ENCODE data around the gene TIGD4.
A peak's percentile ranks its signal among the peaks of the same experiment; 100 is the strongest.
"Not testable (repeated sequence)": the region's sequence is repeated elsewhere in the genome, so short reads cannot be mapped to it uniquely, and the experiment has no call there.

The TIGD4 gene

DNA sequence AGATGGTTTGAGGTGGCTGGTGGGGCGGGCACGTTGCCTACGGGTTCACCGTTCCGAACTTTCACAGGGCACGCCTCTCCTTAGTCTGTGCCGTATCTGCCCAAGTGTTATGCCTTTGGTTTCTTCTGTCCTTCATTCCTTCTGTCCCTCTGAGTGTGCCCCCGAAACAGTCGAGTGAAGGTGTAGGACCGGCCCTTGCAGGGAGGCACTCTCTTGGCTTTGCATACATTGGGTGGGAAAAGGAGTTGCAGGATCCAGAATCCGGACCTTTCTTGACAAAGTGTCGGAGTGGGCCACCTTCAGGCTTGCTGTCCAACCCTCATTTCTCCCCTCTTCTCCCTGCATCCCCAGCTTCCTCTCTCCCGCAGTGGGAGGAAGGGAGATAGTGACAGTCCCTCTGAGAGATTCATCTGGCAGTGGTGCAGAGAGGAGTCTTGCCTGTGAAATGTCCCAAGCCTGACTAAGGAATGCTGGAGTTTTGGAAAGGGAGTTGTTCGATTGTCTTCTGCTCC lies 793 bp upstream of the TIGD4 start:
- DNase-seq: no peak

DNA sequence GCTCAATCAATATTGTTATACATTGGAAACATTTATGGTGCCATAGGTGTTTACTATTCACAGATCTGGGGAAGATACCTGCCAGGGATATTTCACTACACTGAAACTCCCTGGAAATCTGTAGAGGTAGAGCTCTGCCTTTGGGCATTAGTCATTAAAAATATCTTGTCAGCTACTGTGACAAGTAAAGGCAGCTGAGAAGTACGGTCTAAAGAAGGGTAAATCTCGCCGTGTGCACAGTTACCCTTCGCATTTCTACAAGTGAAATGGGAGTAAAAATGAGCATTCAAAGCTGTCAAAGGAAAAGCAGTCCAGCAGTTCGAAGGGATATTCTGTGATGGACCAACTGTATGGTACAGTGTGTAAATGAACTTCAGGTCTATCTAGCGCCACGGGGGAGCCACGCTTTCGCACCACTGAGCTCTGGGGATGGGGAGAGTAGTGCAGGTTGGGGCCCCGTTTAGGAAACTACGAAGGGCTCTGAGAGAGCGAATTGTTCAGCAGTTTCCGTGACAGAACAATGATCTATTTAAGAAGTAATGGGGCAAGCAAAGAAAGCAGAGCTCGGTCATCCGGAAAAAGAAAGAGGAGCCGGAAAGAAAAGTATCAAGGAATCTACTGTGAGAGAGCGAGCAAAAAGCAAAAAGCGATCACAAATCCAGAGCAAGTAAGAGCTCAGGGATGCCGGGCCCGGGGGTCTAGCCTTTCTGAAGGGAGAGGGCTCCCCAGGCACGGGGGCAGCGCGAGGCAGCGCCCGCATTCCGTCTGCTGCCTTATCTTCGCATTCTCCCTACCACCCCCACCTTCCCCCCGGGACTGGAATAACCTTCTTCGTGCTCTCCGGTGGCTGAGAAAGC lies 646 bp downstream of the TIGD4 start:
- DNase-seq: no peak

GRCh38 chr4:152777488-152777887 lies 2.0 kb downstream of the TIGD4 start:
- no peak for DNase-seq

DNA sequence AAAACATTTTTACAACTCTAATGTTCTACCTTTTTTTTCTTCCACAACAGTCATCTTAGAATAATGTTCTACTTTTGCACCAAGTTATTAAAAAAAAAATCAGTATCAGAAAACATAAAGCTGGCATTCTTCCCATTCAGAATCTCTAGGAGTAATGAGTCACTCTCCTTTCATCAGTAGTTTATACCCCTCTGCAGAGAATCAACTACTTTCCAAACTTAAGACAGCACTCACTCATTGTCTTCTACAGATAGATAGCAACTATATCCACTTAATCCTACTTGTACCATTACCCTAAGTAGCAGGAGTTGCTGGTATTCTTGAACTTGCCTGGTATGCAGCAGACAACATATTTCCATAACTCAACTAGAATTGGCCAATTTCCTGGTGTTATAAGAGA lies 3.2 kb downstream of the TIGD4 start:
- no peak for DNase-seq

DNA sequence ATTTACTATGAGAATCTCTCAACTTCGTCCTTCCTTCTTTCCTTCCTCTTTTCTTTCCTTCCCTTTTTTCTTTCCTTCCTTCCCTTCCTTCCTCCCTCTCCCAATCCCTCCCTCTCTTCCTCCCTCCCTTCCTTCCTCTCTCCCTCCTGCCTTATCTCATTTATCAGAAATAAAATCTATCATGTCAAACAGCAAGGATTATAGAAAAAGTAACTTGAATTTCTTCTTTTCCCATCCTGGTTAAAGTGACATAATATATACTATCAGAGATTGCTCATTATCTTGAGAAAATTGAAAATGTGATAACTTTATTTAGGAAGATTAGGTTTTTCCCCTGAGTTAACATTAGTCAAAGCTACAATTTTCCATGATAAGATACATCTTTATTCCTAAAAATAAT lies 5.6 kb downstream of the TIGD4 start:
- DNase-seq: no peak

DNA sequence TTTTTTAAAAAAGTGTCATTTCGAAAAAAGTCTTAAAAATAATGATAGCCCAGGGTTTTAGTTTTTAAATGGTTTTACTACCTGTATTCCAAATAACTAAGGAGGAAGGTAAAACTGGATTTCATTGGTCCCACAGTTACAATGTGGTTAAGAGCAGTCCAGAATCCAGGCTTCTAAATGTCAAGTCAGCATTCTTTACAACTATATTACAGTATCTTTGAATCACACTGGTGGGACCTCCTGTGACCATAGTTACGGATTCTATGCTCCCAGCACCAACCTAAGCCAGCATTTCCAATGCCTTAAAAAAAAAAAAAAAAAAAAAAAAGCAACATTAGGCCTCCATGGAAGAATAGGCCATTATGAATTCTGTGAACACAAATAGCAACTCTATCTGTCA lies 6.2 kb downstream of the TIGD4 start:
- DNase-seq: no peak

GRCh38 chr4:152771741-152772533 lies 7.6 kb downstream of the TIGD4 start:
- no peak for DNase-seq

DNA sequence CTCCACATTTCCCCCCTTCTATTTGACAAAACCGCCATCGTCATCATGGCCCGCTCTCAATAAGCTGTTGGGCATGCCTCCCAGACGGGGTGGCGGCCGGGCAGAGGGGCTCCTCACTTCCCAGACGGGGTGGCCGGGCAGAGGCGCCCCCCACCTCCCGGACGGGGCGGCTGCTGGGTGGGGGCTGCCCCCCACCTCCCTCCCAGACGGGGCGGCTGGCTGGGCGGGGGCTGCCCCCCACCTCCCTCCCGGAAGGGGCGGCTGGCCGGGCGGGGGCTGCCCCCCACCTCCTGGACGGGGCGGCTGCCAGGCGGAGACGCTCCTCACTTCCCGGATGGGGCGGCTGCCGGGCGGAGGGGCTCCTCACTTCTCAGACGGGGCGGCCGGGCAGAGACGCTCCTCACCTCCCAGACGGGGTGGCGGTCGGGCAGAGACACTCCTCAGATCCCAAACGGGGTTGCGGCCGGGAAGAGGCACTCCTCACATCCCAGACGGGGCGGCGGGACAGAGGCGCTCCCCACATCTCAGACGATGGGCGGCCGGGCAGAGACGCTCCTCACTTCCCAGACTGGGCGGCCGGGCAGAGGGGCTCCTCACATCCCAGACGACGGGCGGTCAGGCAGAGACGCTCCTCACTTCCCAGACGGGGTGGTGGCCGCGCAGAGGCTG lies 14.3 kb downstream of the TIGD4 start:
- DNase-seq: not testable (repeated sequence)

GRCh38 chr4:152763796-152764195 lies 15.7 kb downstream of the TIGD4 start:
- DNase-seq: no peak

DNA sequence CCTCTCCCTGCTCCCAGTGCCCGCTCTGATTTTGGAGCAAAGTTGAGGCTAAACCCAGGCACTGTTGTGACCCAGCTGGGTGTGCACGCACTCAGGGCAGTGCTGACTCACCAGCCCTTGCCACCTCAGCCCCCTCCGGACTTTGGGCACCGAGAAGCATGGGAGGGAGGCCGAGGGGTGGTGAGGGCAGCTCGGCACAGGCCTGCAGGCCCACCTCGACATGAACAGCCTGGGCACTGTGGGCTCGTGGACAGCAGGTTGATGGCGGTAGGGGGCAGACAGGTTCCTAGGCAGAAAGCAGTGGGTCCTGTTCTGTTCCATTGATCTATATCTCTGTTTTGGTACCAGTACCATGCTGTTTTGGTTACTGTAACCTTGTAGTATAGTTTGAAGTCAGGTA lies 30.9 kb downstream of the TIGD4 start:
- DNase-seq: no peak

DNA sequence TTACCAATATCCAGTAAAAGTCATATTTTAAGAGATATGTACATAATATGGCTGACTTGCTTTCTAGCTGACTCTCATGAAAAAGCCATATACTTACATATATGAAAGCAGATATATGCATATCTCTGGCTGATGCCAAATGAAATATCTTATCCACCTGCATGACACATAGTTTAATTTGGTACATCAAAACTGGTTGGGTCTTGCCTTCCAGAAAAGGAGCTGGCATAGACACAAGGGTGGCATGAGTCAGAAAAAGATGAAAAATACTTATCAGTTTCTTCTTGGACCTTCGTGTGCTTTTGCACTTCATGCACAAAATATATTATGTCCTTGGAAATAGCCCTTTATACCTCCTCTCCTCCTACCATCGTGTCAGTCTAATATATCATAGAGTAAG lies 32.1 kb downstream of the TIGD4 start:
- DNase-seq: no peak

DNA sequence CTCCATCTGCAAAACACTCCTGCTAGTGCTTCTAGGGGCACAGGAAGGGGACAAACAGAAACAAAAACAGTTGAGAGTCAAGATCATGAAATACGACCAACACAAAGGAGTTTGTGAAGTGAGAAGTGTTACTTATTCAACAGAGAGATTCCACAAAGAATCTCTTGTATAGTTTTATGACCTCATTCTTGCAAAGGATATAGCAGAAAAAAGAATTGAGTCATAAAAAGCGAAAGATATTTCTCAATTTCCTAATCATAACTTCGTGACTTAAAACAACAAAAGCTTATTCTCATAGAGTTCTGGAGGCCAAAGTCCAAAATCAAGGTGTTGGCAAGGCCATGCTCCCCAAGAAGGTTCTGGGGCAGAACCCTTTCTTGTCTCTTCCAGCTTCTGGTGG lies 40.7 kb downstream of the TIGD4 start:
- no peak for DNase-seq

DNA sequence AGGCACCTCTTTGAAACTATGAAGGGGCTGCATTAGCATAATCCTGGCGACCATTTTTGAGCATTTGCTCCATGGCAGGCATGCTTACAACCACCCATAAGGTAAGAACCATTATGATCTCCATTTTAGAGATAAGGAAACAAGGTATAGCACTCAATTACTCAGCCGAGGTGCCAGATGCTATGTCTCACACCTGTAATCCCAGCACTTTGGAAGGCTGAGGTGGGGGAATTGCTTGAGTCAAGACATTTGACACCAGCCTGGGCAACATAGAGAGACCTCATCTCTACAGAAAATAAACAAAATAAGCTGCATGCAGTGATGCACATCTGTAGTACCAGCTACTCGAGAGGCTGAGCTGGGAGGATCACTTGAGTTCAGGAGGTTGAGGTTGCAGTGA lies 43.6 kb downstream of the TIGD4 start:
- DNase-seq: no peak

GRCh38 chr4:152735396-152735859 lies 44.1 kb downstream of the TIGD4 start:
- peak; percentile 47 for DNase-seq

GRCh38 chr4:152734699-152735050 lies 44.9 kb downstream of the TIGD4 start:
- DNase-seq: no peak

GRCh38 chr4:152734015-152734698 lies 45.4 kb downstream of the TIGD4 start:
- DNase-seq: no peak

- no peak for DNase-seq
Observed at GRCh38 chr4:152731997-152732396, 47.5 kb downstream of the TIGD4 start.

DNA sequence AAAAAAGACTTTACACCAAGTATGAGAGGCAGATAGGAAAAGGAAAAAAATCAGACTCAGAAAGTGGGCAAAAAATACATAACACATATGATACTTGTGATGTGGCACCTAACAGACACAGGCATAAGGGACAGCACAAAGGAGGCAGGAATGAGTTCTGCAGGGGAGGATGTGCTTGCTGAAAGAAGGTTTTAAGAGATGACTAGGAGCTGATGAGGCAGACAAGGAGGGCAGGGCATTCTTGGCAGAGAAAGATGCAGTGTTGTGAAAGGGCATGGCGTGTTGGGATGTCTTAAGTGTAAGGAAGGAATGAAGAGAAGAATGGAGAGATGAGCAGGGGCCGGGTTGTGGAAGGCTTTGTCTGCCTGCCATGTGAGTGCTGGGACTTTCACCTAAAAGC lies 50.1 kb downstream of the TIGD4 start:
- no peak for DNase-seq

GRCh38 chr4:152728343-152728742 lies 51.2 kb downstream of the TIGD4 start:
- DNase-seq: no peak

GRCh38 chr4:152727784-152728183 lies 51.7 kb downstream of the TIGD4 start:
- no peak for DNase-seq

GRCh38 chr4:152724494-152724893 lies 55.0 kb downstream of the TIGD4 start:
- DNase-seq: no peak

DNA sequence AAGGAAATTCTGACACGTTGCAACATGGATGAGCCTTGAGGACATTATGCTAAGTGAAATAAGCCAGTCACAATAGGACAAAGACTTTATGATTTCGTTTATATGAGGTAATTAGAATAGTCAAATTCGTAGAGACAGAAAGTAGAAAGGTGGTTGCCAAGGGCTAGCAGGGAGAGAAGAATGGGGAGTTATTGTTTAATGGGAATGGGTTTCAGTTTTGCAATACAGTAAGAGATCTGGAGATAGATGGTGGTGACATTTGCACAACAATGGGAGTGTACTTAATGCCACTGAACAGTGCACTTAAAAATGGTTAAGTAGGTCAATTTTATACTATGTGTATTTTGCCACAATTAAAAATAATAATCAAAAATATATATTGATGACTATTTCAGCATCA lies 56.3 kb downstream of the TIGD4 start:
- no peak for DNase-seq

Measured in retina (tissue), 1 donor.